Retina (tissue), 1 donor: Measurements from ENCODE around the gene PAGR1.
"Not testable (repeated sequence)": the region's sequence is repeated elsewhere in the genome, so short reads cannot be mapped to it uniquely, and the experiment has no call there.

Experiments used
- DNase-seq: peaks from one replicate; pipeline ENCODE4 v3.0.0-alpha.2; 2016

PAGR1 gene

GRCh38 chr16:29815793-29816693 is at the start of gene PAGR1:
TSS of gene PAGR1 (plus strand) at chr16:29816152. CDS start at chr16:29816526, 374 bp downstream.
- DNase-seq = peak; percentile 99

GRCh38 chr16:29766571-29766970 is 49.4 kb upstream of the PAGR1 start:
- no peak for DNase-seq

DNA sequence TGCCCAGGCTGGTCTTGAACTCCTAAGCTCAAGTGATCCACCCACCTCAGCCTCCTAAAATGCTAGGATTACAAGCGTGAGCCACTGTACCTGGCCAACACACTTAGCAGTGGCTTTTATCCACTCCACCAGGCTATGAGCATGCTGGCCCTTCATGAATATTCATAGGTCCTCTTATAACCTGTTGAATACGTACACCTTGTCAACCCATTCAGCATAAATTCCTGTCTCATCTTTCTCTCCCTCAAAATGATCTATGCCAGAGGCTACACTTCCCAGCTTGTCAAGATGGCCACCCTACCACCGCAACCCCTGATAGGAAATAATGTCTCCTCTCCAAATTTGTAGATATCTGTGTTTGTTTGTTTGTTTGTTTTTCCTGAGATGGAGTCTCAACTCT is 48.9 kb upstream of the PAGR1 start:
- DNase-seq = no peak

- DNase-seq = no peak
Measured at GRCh38 chr16:29769507-29769906, 46.4 kb upstream of the PAGR1 start.

DNA sequence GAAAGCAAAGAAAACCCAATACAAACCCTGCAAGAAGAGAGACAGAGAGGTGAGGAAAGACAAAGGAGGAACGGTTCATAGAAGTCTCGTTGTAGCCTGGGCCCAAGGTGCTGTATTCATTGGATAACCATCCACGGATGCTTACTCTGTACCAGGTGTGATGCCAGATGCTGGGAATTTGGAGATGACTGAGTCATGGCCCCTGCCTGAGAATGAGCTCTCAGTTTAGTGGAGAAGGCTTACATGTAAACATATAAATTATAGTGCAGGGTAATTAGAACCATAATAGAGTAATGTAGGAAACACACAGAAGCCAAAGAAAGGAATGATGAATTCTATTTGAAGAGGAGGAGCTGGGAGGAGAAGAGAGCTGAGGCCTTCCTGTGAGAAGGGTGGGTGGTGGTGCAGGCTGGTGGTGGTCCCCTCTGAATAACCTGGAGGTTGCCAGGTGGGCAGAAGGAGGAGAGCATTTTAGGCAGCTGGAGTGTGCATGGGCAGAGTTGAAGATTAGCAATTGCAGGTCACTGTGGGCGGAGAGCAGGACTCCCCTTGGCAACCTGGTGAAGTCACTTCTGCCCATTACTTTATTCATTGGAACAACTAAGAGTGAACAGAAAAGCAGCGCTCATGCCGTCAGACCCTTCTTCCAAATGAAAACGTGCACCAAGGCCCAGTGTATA is 45.6 kb upstream of the PAGR1 start:
- no peak for DNase-seq

GRCh38 chr16:29772330-29772729 is 43.6 kb upstream of the PAGR1 start:
- DNase-seq = not testable (repeated sequence)

- no peak for DNase-seq
Measured at GRCh38 chr16:29774730-29775129, 41.2 kb upstream of the PAGR1 start.

DNA sequence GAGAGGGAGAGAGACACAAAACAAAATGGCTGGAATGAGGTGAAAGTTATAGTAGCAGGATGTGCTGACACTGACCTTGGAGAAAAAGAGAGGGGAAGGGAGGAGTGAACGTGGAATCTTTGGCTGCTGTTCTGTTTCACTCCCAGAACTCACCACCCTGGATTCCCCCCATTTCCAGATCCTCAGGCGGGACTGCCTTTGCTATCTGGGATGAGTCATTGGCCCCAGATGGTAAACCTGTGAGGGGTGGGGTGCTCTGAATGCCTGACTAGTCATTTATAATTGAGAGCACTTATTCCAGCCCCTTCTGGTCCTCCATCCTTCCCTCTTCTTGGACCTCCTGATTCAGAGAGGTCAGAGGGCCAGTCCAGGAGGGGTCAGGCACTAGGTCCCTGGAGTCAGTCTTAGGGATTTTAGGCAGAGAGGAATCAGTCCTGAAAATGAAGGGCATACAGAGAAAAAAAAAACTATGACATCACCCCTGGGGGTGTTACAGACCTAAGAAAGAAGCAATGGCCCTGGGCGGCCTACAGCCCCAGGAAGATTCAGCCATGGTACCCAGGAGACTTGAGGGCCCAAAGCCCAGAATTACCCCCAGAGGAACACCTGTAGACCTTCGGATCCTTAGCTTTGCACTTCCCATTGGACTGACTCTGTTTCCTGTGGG is 40.1 kb upstream of the PAGR1 start:
- DNase-seq = no peak

DNA sequence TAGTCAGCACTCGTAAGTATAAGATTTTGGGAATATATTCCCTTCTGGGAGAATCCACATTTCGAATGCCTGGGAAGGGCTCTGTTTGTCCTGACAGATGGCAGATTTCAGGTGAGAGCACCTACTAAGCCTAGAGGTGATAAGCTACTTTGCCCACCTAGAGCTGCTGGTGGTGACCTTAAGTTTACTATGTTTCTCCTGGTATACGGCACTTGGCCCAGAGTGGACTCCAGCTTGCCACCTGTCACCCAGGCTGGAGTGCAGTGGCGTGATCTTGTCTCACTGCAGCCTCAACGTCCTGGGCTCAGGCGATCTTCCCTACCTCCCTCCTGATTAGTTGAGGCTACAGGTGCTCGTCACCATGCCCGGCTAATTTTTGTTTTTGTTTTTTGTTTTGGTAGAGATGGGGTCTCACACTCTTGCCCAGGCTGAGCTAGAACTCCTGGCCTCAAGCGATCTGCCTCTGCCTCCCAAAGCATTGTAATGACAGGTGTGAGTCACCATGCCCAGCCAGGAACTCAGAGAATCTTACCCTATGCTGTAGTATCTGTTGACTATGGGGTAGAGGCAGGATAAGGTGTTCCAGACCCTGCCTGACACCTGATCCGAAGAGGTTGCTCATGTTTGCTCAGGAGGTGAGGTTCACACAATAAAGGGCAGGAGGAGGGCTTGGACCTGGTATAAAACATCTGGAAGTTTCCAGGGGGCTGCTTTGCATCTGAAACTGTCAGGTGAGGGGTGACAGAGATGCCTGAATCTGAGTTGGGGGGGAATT is 38.2 kb upstream of the PAGR1 start, which contains the start of gene ZG16:
TSS of gene ZG16 (plus strand) at position 681 of the 775 bp plus-strand sequence. CDS start 1,011 bp downstream, outside the sequence.
- no peak for DNase-seq

DNA sequence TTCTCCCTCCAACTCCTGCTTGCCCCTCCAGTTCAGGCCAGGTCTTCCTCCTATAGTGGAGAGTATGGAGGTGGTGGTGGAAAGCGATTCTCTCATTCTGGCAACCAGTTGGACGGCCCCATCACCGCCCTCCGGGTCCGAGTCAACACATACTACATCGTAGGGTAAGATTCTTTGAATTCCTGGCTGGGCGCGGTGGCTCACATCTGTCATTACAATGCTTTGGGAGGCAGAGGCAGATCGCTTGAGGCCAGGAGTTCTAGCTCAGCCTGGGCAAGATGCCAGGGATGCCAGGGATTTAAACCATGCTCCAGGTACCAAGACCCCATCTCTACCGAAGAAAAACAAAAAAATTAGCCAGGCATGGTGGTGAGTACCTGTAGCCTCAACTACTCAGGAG is 36.5 kb upstream of the PAGR1 start:
- no peak for DNase-seq

- not testable (repeated sequence) for DNase-seq
Measured at GRCh38 chr16:29783094-29783953, 32.6 kb upstream of the PAGR1 start.

DNA sequence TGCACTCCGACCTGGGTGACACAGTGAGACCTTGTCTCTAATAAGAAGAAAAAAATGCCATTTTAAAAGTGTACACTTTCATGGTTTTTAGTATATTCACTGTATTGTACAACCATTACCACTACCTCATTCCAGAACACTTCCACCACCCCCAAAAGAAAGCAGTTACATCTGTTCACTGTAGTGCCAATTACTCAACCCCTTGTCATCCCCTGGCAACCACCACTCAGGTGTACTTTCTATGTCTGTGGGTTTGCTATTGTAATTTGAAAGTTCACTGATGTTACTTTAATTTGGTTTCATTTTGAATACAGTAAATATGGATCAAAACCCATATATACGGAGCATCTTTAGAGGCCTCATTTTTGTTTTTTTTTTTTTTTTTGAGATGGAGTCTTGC is 31.8 kb upstream of the PAGR1 start:
- no peak for DNase-seq

GRCh38 chr16:29784901-29785500 is 31.0 kb upstream of the PAGR1 start:
- peak; percentile 90 for DNase-seq

DNA sequence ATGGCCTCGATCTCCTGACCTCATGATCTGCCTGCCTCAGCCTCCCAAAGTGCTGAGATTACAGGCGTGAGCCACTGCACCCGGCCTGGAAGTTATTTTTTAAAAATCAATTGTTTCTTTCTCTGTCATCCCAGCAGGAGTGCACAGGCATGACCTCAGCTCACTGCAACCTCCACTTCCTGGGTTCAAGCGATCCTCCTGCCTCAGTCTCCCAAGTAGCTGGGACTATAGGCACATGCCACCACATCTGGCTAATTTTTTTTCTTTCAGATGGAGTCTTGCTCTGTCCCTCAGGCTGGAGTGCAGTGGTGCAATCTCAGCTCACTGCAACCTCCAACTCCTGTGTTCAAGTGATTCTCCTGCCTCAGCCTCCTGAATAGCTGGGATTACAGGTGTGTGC is 28.8 kb upstream of the PAGR1 start:
- DNase-seq = not testable (repeated sequence)

- no peak for DNase-seq
Measured at GRCh38 chr16:29789775-29790182, 26.2 kb upstream of the PAGR1 start.

- DNase-seq = peak; percentile 99
Measured at GRCh38 chr16:29790183-29790948, 25.6 kb upstream of the PAGR1 start, which contains the start of gene KIF22. TSS of gene KIF22 (plus strand) at chr16:29790751. CDS start at chr16:29790760, 9 bp downstream.

- no peak for DNase-seq
Measured at GRCh38 chr16:29790949-29791844, 24.8 kb upstream of the PAGR1 start.

- no peak for DNase-seq
Measured at GRCh38 chr16:29791845-29792807, 23.8 kb upstream of the PAGR1 start.
